ENCODE measurements around the gene VAPA. TPM values are rescaled to one million over a fixed set of nuclear protein-coding genes. Genes with fewer than 3 reads are reported as not detected.

Gene VAPA
- total RNA-seq, 1 donor from 2014 or later = 169 TPM

- no peak for DNase-seq (ENCODE audit: low read depth)
- H3K4me3 ChIP-seq (ENCODE audit: low read depth, low read length) = no peak overlapping the region
- TF ChIP-seq CTCF (conservative IDR thresholded peaks at IDR 0.05; ENCODE audit: low read depth, low read length) = no peak
Observed at GRCh38 chr18:9986156-9986930, 72.5 kb downstream of the VAPA start.

- no peak for DNase-seq (ENCODE audit: low read depth)
- TF ChIP-seq CTCF (conservative IDR thresholded peaks at IDR 0.05; ENCODE audit: low read depth, low read length) = no peak
- H3K4me3 ChIP-seq (ENCODE audit: low read depth, low read length) = no peak overlapping the region
Observed at GRCh38 chr18:9987345-9987744, 73.5 kb downstream of the VAPA start.

- DNase-seq (ENCODE audit: low read depth) = no peak
- no peak for TF ChIP-seq CTCF (conservative IDR thresholded peaks at IDR 0.05; ENCODE audit: low read depth, low read length)
- no peak overlapping the region for H3K4me3 ChIP-seq (ENCODE audit: low read depth, low read length)
Observed at GRCh38 chr18:9987931-9988330, 74.1 kb downstream of the VAPA start.

GRCh38 chr18:9988665-9989064 is 74.8 kb downstream of the VAPA start:
- H3K4me3 ChIP-seq (ENCODE audit: low read depth, low read length) = no peak overlapping the region
- DNase-seq (ENCODE audit: low read depth) = no peak
- no peak for TF ChIP-seq CTCF (conservative IDR thresholded peaks at IDR 0.05; ENCODE audit: low read depth, low read length)

GRCh38 chr18:9989481-9989880 is 75.7 kb downstream of the VAPA start:
- TF ChIP-seq CTCF (conservative IDR thresholded peaks at IDR 0.05; ENCODE audit: low read depth, low read length) = no peak
- DNase-seq (ENCODE audit: low read depth) = no peak

GRCh38 chr18:9991011-9992000 is 77.5 kb downstream of the VAPA start:
- no peak for DNase-seq (ENCODE audit: low read depth)
- TF ChIP-seq CTCF (conservative IDR thresholded peaks at IDR 0.05; ENCODE audit: low read depth, low read length) = no peak
- H3K4me3 ChIP-seq (ENCODE audit: low read depth, low read length) = no peak overlapping the region

More at GRCh38 chr18:9989481-9989880, 75.7 kb downstream of the VAPA start:
- no peak overlapping the region for H3K4me3 ChIP-seq (ENCODE audit: low read depth, low read length)

Measured in epithelial cell of proximal tubule (primary cell).